HEK293 (cell line): ENCODE measurements around the gene SART3.

Source experiments
- ELK4 ChIP-seq: IDR thresholded peaks from 2 replicates; pipeline ENCODE4 v1.6.1; 2011; ENCODE audit warnings: mild to moderate bottlenecking, low read depth, low read length, borderline replicate concordance
- GLIS1 ChIP-seq: fragments of 450-650 bp; formaldehyde crosslinking; IDR thresholded peaks from 2 replicates; pipeline ENCODE4 v1.5.1; 2016; ENCODE audit warnings: missing biosample characterization, missing genetic modification characterization
- MYNN ChIP-seq: fragments of 450-650 bp; formaldehyde crosslinking; IDR thresholded peaks from 2 replicates; pipeline ENCODE4 v1.5.1; 2016; ENCODE audit warnings: missing biosample characterization, missing genetic modification characterization, borderline replicate concordance
- OVOL3 ChIP-seq: fragments of 450-650 bp; formaldehyde crosslinking; IDR thresholded peaks from 2 replicates; pipeline ENCODE4 v1.5.1; 2016; ENCODE audit warnings: missing biosample characterization, missing genetic modification characterization
- REST ChIP-seq: fragments of 450-650 bp; formaldehyde crosslinking; IDR thresholded peaks from 2 replicates; pipeline ENCODE4 v1.5.1; 2016; ENCODE audit warnings: missing biosample characterization, missing genetic modification characterization
- TRIM28 ChIP-seq: IDR thresholded peaks from 2 replicates; pipeline ENCODE4 v1.6.1; 2011; ENCODE audit warnings: low read length, control low read depth, borderline replicate concordance
- ZBTB17 ChIP-seq: fragments of 450-650 bp; formaldehyde crosslinking; IDR thresholded peaks from 2 replicates; pipeline ENCODE4 v1.5.1; 2016; ENCODE audit warnings: missing biosample characterization, missing genetic modification characterization
- ZBTB20 ChIP-seq: fragments of 450-650 bp; formaldehyde crosslinking; IDR thresholded peaks from 2 replicates; pipeline ENCODE4 v1.5.1; 2016; ENCODE audit warnings: missing biosample characterization, missing genetic modification characterization
- ZBTB49 ChIP-seq: fragments of 450-650 bp; formaldehyde crosslinking; IDR thresholded peaks from 2 replicates; pipeline ENCODE4 v1.5.1; 2016; ENCODE audit warnings: missing biosample characterization, missing genetic modification characterization, low read depth
- ZBTB8A ChIP-seq: fragments of 450-650 bp; formaldehyde crosslinking; IDR thresholded peaks from 2 replicates; pipeline ENCODE4 v1.5.1; 2016; ENCODE audit warnings: missing biosample characterization, missing genetic modification characterization
- ZEB2 ChIP-seq: fragments of 450-650 bp; formaldehyde crosslinking; IDR thresholded peaks from 2 replicates; pipeline ENCODE4 v1.5.1; 2016; ENCODE audit warnings: missing biosample characterization, missing genetic modification characterization
- ZIC2 ChIP-seq: fragments of 450-650 bp; formaldehyde crosslinking; IDR thresholded peaks from 2 replicates; pipeline ENCODE4 v1.5.1; 2016; ENCODE audit warnings: missing biosample characterization, missing genetic modification characterization
- ZNF146 ChIP-seq: fragments of 450-650 bp; formaldehyde crosslinking; IDR thresholded peaks from 2 replicates; pipeline ENCODE4 v1.5.1; 2016; ENCODE audit warnings: missing biosample characterization, missing genetic modification characterization
- ZNF23 ChIP-seq: fragments of 450-650 bp; formaldehyde crosslinking; IDR thresholded peaks from 2 replicates; pipeline ENCODE4 v1.5.1; 2016; ENCODE audit warnings: missing biosample characterization, missing genetic modification characterization, borderline replicate concordance
- ZNF324 ChIP-seq: fragments of 450-650 bp; formaldehyde crosslinking; IDR thresholded peaks from 2 replicates; pipeline ENCODE4 v1.5.1; 2016; ENCODE audit warnings: missing biosample characterization, missing genetic modification characterization
- ZNF341 ChIP-seq: fragments of 450-650 bp; formaldehyde crosslinking; IDR thresholded peaks from 2 replicates; pipeline ENCODE4; 2016; ENCODE audit warnings: low read depth, missing biosample characterization, missing genetic modification characterization
- ZNF362 ChIP-seq: fragments of 450-650 bp; formaldehyde crosslinking; IDR thresholded peaks from 2 replicates; pipeline ENCODE4 v1.5.1; 2016; ENCODE audit warnings: missing biosample characterization, missing genetic modification characterization
- ZNF449 ChIP-seq: fragments of 450-650 bp; formaldehyde crosslinking; IDR thresholded peaks from 2 replicates; pipeline ENCODE4 v1.5.1; 2017; ENCODE audit warnings: missing biosample characterization, mild to moderate bottlenecking, missing genetic modification characterization, moderate library complexity
- ZNF48 ChIP-seq: fragments of 450-650 bp; formaldehyde crosslinking; IDR thresholded peaks from 2 replicates; pipeline ENCODE4 v1.5.1; 2016; ENCODE audit warnings: missing biosample characterization, missing genetic modification characterization
- ZNF513 ChIP-seq: fragments of 450-650 bp; IDR thresholded peaks from 2 replicates; pipeline ENCODE4 v1.5.1; 2018; ENCODE audit warnings: missing biosample characterization, missing genetic modification characterization
- ZNF561 ChIP-seq: fragments of 450-650 bp; IDR thresholded peaks from 2 replicates; pipeline ENCODE4 v1.5.1; 2018; ENCODE audit warnings: missing biosample characterization, missing genetic modification characterization, borderline replicate concordance
- ZNF585B ChIP-seq: fragments of 450-650 bp; formaldehyde crosslinking; IDR thresholded peaks from 2 replicates; pipeline ENCODE4 v1.5.1; 2016; ENCODE audit warnings: missing biosample characterization, missing genetic modification characterization
- ZNF629 ChIP-seq: fragments of 450-650 bp; formaldehyde crosslinking; IDR thresholded peaks from 2 replicates; pipeline ENCODE4 v1.5.1; 2017; ENCODE audit warnings: missing biosample characterization, missing genetic modification characterization
- ZNF645 ChIP-seq: fragments of 450-650 bp; formaldehyde crosslinking; IDR thresholded peaks from 2 replicates; pipeline ENCODE4; 2016; ENCODE audit warnings: missing biosample characterization, missing genetic modification characterization
- ZNF658 ChIP-seq: fragments of 450-650 bp; formaldehyde crosslinking; IDR thresholded peaks from 2 replicates; pipeline ENCODE4; 2016; ENCODE audit warnings: missing biosample characterization, missing genetic modification characterization
- ZNF660 ChIP-seq: fragments of 450-650 bp; IDR thresholded peaks from 2 replicates; pipeline ENCODE4 v1.5.1; 2018; ENCODE audit warnings: missing biosample characterization, mild to moderate bottlenecking, missing genetic modification characterization
- ZNF791 ChIP-seq: fragments of 450-650 bp; formaldehyde crosslinking; IDR thresholded peaks from 2 replicates; pipeline ENCODE4 v1.5.1; 2016; ENCODE audit warnings: missing biosample characterization, missing genetic modification characterization
- ZNF843 ChIP-seq: fragments of 450-650 bp; formaldehyde crosslinking; IDR thresholded peaks from 2 replicates; pipeline ENCODE4 v1.5.1; 2016; ENCODE audit warnings: missing biosample characterization, missing genetic modification characterization

SART3 gene

GRCh38 chr12:108514973-108515814 is 45.8 kb downstream of the SART3 start, which contains the start of gene FICD (continued):
- TF ChIP-seq ZBTB17 (tag by site-specific recombination) (peak; percentile 57; the same call in 1 of the 2 replicates), ZNF629 (no peak; the same call in 1 of the 2 replicates), ZNF341 (tag by site-specific recombination) (no peak), ZNF585B (tag by site-specific recombination) (no peak), MYNN (tag by site-specific recombination) (no peak), ZNF362 (tag by site-specific recombination) (no peak), ZBTB49 (tag by site-specific recombination) (no peak), ZIC2 (tag by site-specific recombination) (no peak), ZNF324 (tag by site-specific recombination) (no peak), ZNF658 (tag by site-specific recombination) (no peak), OVOL3 (tag by site-specific recombination) (no peak), REST (tag by site-specific recombination) (no peak), ZNF843 (tag by site-specific recombination) (0 out of 2 replicates have a peak, but pooled peaks have one; percentile 14), GLIS1 (tag by site-specific recombination) (0 out of 2 replicates have a peak, but pooled peaks have one; percentile 28), TRIM28 (no peak), ZNF791 (tag by site-specific recombination) (no peak), ZBTB20 (tag by site-specific recombination) (peak; percentile 91), ZNF660 (tag by site-specific recombination) (peak; percentile 34; the same call in 1 of the 2 replicates), ZBTB8A (tag by site-specific recombination) (peak; percentile 97), ELK4 (no peak), ZNF645 (tag by site-specific recombination) (no peak), ZNF449 (tag by site-specific recombination) (no peak), ZNF146 (tag by site-specific recombination) (no peak), ZNF48 (tag by site-specific recombination) (no peak), ZNF561 (tag by site-specific recombination) (peak; percentile 44; the same call in 1 of the 2 replicates), ZEB2 (tag by site-specific recombination) (peak; percentile 58), ZNF513 (tag by site-specific recombination) (no peak), ZNF23 (tag by site-specific recombination) (no peak)
